HEK293T (cell line): ENCODE results near the gene FRK.

Experiments used
- CTBP1 ChIP-seq: fragments of 450-650 bp; IDR thresholded peaks from 2 replicates; pipeline ENCODE4 v1.6.1; 2016; ENCODE audit warnings: borderline replicate concordance
- FOXK2 ChIP-seq: fragments of 450-650 bp; IDR thresholded peaks from 2 replicates; pipeline ENCODE4 v1.6.1; 2016; ENCODE audit warnings: mild to moderate bottlenecking
- FOXM1 ChIP-seq: fragments of 450-650 bp; IDR thresholded peaks from 2 replicates; pipeline ENCODE4 v1.6.1; 2017; ENCODE audit warnings: mild to moderate bottlenecking, borderline replicate concordance
- HDGF ChIP-seq: fragments of 450-650 bp; IDR thresholded peaks from 2 replicates; pipeline ENCODE4 v1.6.1; 2017; ENCODE audit warnings: antibody characterized with exemption, borderline replicate concordance
- L3MBTL2 ChIP-seq: fragments of 450-650 bp; conservative IDR thresholded peaks from 2 replicates; pipeline ENCODE4 v1.6.1; 2016; ENCODE audit warnings: mild to moderate bottlenecking
- LEF1 ChIP-seq: fragments of 450-650 bp; IDR thresholded peaks from 2 replicates; pipeline ENCODE4 v1.6.1; 2017; ENCODE audit warnings: mild to moderate bottlenecking, borderline replicate concordance
- SP1 ChIP-seq: fragments of 450-650 bp; IDR thresholded peaks from 2 replicates; pipeline ENCODE4 v1.6.1; 2017
- SUZ12 ChIP-seq: fragments of 450-650 bp; IDR thresholded peaks from 2 replicates; pipeline ENCODE4 v1.6.1; 2016; ENCODE audit warnings: mild to moderate bottlenecking
- TARDBP ChIP-seq: fragments of 450-650 bp; IDR thresholded peaks from 2 replicates; pipeline ENCODE4 v1.6.1; 2016
- TF ChIP-seq, protein P1 (sequence below): fragments of 450-650 bp; IDR thresholded peaks from 2 replicates; pipeline ENCODE4 v1.6.1; 2016

DNA sequence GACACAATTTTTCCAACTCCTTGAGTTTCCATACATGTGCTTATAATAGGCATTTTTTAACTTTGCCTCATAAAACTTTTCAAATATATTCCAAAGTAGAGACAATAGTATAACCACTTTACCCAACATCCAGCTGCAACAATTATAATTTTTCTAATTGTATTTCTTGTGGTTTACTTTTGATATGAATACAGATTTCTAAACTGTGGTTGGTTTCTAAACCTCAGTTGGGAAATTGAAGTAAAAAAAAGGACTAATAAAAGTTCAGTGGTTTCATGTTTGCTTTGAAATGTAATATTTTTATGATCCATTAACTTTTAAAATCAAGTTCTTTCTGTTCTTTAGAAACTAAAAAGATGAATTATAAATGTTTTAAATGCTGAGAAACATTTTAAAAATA is 40.0 kb downstream of the FRK start:
- TF ChIP-seq CTBP1 (no peak), SP1 (no peak), SUZ12 (no peak), FOXM1 (no peak), TARDBP (no peak), L3MBTL2 (no peak), LEF1 (no peak), FOXK2 (no peak), HDGF (no peak)
- TF ChIP-seq, protein P1, sequence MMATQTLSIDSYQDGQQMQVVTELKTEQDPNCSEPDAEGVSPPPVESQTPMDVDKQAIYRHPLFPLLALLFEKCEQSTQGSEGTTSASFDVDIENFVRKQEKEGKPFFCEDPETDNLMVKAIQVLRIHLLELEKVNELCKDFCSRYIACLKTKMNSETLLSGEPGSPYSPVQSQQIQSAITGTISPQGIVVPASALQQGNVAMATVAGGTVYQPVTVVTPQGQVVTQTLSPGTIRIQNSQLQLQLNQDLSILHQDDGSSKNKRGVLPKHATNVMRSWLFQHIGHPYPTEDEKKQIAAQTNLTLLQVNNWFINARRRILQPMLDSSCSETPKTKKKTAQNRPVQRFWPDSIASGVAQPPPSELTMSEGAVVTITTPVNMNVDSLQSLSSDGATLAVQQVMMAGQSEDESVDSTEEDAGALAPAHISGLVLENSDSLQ, result no peak
